ENCODE data around the gene DLST.

- TF ChIP-seq CTCF (IDR thresholded peaks at IDR 0.05; ENCODE audit: low read length) (no peak), EZH2 (optimal IDR thresholded peaks at IDR 0.05; ENCODE audit: low read depth, low read length) (no peak), EZH2phosphoT487 (IDR thresholded peaks at IDR 0.05; ENCODE audit: low read length) (no peak)
Observed at GRCh38 chr14:74921053-74921620, 39.4 kb downstream of the DLST start.
